ENCODE data around the gene XKR3.

DNA sequence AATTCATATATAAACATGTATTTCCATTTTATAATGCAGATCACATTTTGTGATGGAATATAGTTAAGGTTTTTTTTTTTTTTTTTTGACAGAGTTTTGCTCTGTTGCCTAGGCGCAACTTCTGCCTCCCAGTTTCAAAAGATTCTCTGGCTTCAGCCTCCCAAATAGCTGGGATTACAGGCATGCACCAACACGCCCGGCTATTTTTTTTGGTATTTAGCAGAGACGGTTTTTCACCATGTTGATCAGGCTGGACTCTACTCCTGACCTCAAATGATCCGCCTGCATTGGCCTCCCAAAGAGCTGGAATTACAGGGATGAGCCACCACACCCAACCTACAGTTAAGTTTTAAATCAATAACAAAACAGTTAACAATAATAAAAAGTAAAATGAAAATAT lies 18.8 kb downstream of the XKR3 start:
- TF ChIP-seq POLR2A (IDR thresholded peaks at IDR 0.05; ENCODE audit: low read depth, low read length) (no peak), POLR2AphosphoS5 (IDR thresholded peaks at IDR 0.05; ENCODE audit: low read depth, low read length) (no peak)
